Epithelial cell of proximal tubule (primary cell): ENCODE measurements around the gene IMMP2L. TPM values are rescaled to one million over a fixed set of nuclear protein-coding genes. Genes with fewer than 3 reads are reported as not detected.

Experiments used
- DNase-seq: peaks from one replicate; pipeline ENCODE4 v3.0.0-alpha.2; 2011; ENCODE audit warnings: low read depth
- H3K4me3 ChIP-seq: 2 replicates; pipeline ENCODE4 v1.5.1; 2011; ENCODE audit warnings: low read depth, mild to moderate bottlenecking, low read length
- CTCF ChIP-seq: conservative IDR thresholded peaks from 2 replicates; pipeline ENCODE4 v1.5.1; 2012; ENCODE audit warnings: low read depth, mild to moderate bottlenecking, low read length
- total RNA-seq: library from RNA; depleted of rRNA; stranded (reverse); fragments of >200 nt; gene quantifications from 2 replicates; pipeline ENCODE4 v1.2.3, GENCODE V29; 2015

Gene IMMP2L
- total RNA-seq, 1 donor from 2014 or later = 8.4 TPM

- peak overlapping the region; percentile 21 for H3K4me3 ChIP-seq
- DNase-seq = peak; percentile 72
- no peak for TF ChIP-seq CTCF
Observed at GRCh38 chr7:111517549-111517951, 44.7 kb downstream of the IMMP2L start.

DNA sequence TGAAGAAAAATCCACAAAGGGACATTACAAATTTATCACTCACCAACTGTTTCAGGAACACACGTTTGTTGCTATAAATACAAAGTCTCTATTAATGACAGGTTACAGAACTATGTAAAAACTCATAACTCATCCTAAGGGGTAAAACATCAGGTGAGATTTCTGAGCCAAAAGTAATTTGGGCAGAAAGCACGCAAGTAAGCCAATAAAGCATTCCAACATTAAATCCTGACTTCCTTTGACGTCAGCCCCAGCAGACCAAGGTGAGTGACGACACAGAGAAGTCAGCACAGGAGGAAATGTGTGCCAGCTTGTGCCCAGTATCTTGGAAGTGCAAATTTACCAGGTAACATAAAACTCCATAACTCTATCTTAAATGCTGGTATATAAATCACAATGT is 45.7 kb downstream of the IMMP2L start:
- no peak for TF ChIP-seq CTCF
- DNase-seq = no peak
- H3K4me3 ChIP-seq = no peak overlapping the region

DNA sequence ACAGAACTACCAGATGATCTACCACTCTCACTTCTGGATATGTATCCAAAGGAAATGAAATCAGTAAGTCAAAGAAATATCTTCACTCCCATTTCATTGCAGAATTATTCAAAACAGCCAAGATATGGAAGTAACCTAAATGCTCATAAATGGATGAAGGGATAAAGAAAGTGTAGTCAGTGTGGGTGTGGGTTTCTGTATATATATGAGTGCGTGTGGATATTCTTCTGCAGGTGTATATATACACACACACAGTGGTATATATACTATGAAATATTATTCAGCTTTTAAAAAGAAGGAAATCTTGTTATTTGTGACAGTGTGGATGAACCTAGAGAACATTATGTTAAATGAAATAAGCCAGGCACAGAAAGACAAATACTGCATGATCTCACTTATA is 48.7 kb downstream of the IMMP2L start:
- no peak for DNase-seq
- H3K4me3 ChIP-seq = no peak overlapping the region
- no peak for TF ChIP-seq CTCF

GRCh38 chr7:111511845-111512244 is 50.4 kb downstream of the IMMP2L start:
- H3K4me3 ChIP-seq = no peak overlapping the region
- no peak for DNase-seq
- TF ChIP-seq CTCF = no peak

- no peak for DNase-seq
- TF ChIP-seq CTCF = no peak
- H3K4me3 ChIP-seq = no peak overlapping the region
Observed at GRCh38 chr7:111510584-111511378, 51.5 kb downstream of the IMMP2L start.

DNA sequence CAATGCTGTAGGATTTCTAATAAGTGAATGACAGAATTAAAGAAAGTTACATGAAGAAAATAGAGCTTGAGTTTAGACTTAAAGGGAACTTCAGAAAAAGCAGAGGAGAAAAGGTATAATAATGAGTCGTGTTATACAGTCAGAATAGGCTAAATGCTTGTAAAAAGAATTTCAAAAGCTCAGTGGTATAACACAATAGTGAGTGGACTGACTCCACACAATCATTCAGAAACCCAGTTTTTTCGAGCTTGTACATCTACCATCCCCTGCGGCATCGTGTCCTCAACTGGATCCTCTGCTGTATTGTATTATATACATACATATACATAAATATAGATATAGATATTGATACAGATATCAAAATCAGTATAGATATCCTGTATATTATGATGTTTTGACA is 52.2 kb downstream of the IMMP2L start:
- no peak overlapping the region for H3K4me3 ChIP-seq
- TF ChIP-seq CTCF = no peak
- no peak for DNase-seq

DNA sequence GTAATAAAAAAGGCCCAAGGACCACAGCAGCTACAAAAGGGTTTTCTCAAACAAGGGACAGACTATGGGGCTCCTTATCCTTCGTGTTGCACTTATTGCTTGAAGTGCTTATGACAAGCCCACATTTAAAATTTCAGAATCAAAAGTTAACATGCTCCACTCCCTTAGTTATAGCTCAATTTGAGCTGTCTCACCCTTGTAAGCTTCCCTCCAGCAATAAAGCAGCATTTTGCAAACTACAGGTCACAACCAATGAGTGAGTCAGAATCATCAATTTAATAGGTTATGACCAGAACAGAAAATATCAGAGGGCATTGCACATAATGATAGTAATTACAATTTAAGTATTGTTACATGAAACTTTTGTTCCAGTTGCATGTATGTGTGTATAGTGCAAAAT is 53.0 kb downstream of the IMMP2L start:
- no peak for TF ChIP-seq CTCF
- no peak overlapping the region for H3K4me3 ChIP-seq
- DNase-seq = no peak
